CD4-positive, CD25-positive, alpha-beta regulatory T cell (primary cell): ENCODE results near the gene CD200. TPM values are rescaled to one million over a fixed set of nuclear protein-coding genes. Genes with fewer than 3 reads are reported as not detected.
A peak's percentile ranks its signal among the peaks of the same experiment; 100 is the strongest.

Experiments
- ATAC-seq, 2 donors: fragments of 150-1000 bp; cut with Tn5 transposase; one replicate each; pipeline ENCODE4 v1.10.0; 2021; ENCODE audit warnings: low read depth in 2 of 2, moderate number of reproducible peaks in 2 of 2, moderate library complexity in 1 of 2
- DNase-seq, 3 donors: peaks; one replicate each; pipeline versions ENCODE4 v3.0.0 to v3.0.0-alpha.2; 2012 to 2022; ENCODE audit warnings: mixed read lengths in 1 of 3
- H3K27ac ChIP-seq: one replicate; pipeline ENCODE4 v1.7.0; 2013; ENCODE audit warnings: mild to moderate bottlenecking, low read length; ENCODE audit not compliant: insufficient read depth, poor library complexity, severe bottlenecking
- H3K27me3 ChIP-seq: one replicate; pipeline ENCODE4 v1.7.0; 2013; ENCODE audit warnings: low read length; ENCODE audit not compliant: control insufficient read depth, insufficient read depth
- H3K36me3 ChIP-seq: one replicate; pipeline ENCODE4 v1.7.0; 2013; ENCODE audit warnings: mild to moderate bottlenecking, low read length, moderate library complexity; ENCODE audit not compliant: control insufficient read depth, insufficient read depth
- H3K4me1 ChIP-seq: 2 replicates; pipeline ENCODE4 v1.7.0; 2013; ENCODE audit warnings: mild to moderate bottlenecking, low read length; ENCODE audit not compliant: insufficient read depth, control insufficient read depth, poor library complexity, severe bottlenecking
- H3K4me3 ChIP-seq: one replicate; pipeline ENCODE4 v1.7.0; 2013; ENCODE audit warnings: low read depth, mild to moderate bottlenecking, low read length, moderate library complexity
- H3K9me3 ChIP-seq, 2 experiments: 1 replicate in 1 of 2; 2 replicates in 1 of 2; pipeline ENCODE4 v1.7.0; 2013; ENCODE audit warnings: low read length in 2 of 2, mild to moderate bottlenecking in 1 of 2, moderate library complexity in 1 of 2; ENCODE audit not compliant: control insufficient read depth in 2 of 2
- H3K27ac Mint-ChIP-seq, 3 donors: one replicate each; pipeline ENCODE4 v1.8.0; 2020 to 2022; ENCODE audit warnings: mild to moderate bottlenecking in 3 of 3, mixed read lengths in 3 of 3, moderate library complexity in 2 of 3
- H3K27me3 Mint-ChIP-seq: one replicate; pipeline ENCODE4 v1.8.0; 2022; ENCODE audit warnings: mild to moderate bottlenecking, mixed read lengths
- H3K36me3 Mint-ChIP-seq: one replicate; pipeline ENCODE4 v1.8.0; 2020; ENCODE audit warnings: mixed read lengths
- H3K4me1 Mint-ChIP-seq, 4 donors: one replicate each; pipeline ENCODE4 v1.8.0; 2020 to 2022; ENCODE audit warnings: mixed read lengths in 4 of 4, mild to moderate bottlenecking in 1 of 4
- H3K4me3 Mint-ChIP-seq, 4 donors: one replicate each; pipeline ENCODE4 v1.8.0; 2020 to 2022; ENCODE audit warnings: mild to moderate bottlenecking in 4 of 4, mixed read lengths in 4 of 4, moderate library complexity in 3 of 4
- H3K9me3 Mint-ChIP-seq, 7 donors: one replicate each; pipeline ENCODE4 v1.8.0; 2020 to 2022; ENCODE audit warnings: mixed read lengths in 7 of 7, mild to moderate bottlenecking in 3 of 7, moderate library complexity in 2 of 7
- polyA plus RNA-seq, 4 donors: library from polyadenylated mRNA; unstranded; fragments of 300-500 nt; fragmentation: Illumina TruSeq; gene quantifications; one replicate each; pipeline ENCODE4 v1.2.3, GENCODE V29; 2021
- total RNA-seq: library from RNA; stranded (reverse); gene quantifications from one replicate; pipeline ENCODE4 v1.2.3, GENCODE V29; 2022

The CD200 gene
- total and polyA plus RNA-seq, 5 donors from 2014 or later = 1.9 to 4.8 (median 2.8) TPM

- Histone ChIP-seq H3K27me3 (peaks cover 2% of the 10 kb centered on the region), H3K4me3 (no peak overlapping the region), H3K36me3 (no peaks in the 10 kb centered on the region), H3K27ac (no peak overlapping the region), H3K4me1 (no peaks in the 10 kb centered on the region), H3K9me3 (no peaks in the 10 kb centered on the region)
- peaks cover 0 to 29% (median 3%) of the 10 kb centered on the region in 4 donors for H3K4me1 Mint-ChIP-seq
- H3K9me3 Mint-ChIP-seq = peaks cover 0 to 6% (median 0%) of the 10 kb centered on the region in 7 donors
- no peak overlapping the region for H3K4me3 Mint-ChIP-seq
- peaks cover 4% of the 10 kb centered on the region for H3K36me3 Mint-ChIP-seq
- no peaks in the 10 kb centered on the region for H3K27me3 Mint-ChIP-seq
- ATAC-seq (no peak), DNase-seq (no peak)
- no peak overlapping the region for H3K27ac Mint-ChIP-seq
Observed at GRCh38 chr3:112345681-112346080, 12.7 kb downstream of the CD200 start.

- peaks cover 4% of the 10 kb centered on the region for H3K36me3 Mint-ChIP-seq
- Histone ChIP-seq H3K9me3 (no peaks in the 10 kb centered on the region), H3K27ac (no peak overlapping the region), H3K36me3 (no peaks in the 10 kb centered on the region), H3K27me3 (peaks cover 5% of the 10 kb centered on the region), H3K4me1 (no peaks in the 10 kb centered on the region), H3K4me3 (no peak overlapping the region)
- H3K9me3 Mint-ChIP-seq = peaks cover 0 to 6% (median 0%) of the 10 kb centered on the region in 7 donors
- DNase-seq = no peak
- ATAC-seq = no peak
- no peaks in the 10 kb centered on the region for H3K27me3 Mint-ChIP-seq
- no peak overlapping the region for H3K4me3 Mint-ChIP-seq
- peak overlapping the region in 1 of 3 donors; percentile 23 for H3K27ac Mint-ChIP-seq
- peaks cover 0 to 25% (median 1%) of the 10 kb centered on the region in 4 donors for H3K4me1 Mint-ChIP-seq
Observed at GRCh38 chr3:112346491-112347122, 13.7 kb downstream of the CD200 start.

- H3K27me3 Mint-ChIP-seq = no peaks in the 10 kb centered on the region
Observed at GRCh38 chr3:112348943-112349342, 16.0 kb downstream of the CD200 start.

GRCh38 chr3:112349557-112349956 is 16.6 kb downstream of the CD200 start:
- Histone ChIP-seq H3K4me1 (no peaks in the 10 kb centered on the region), H3K4me3 (no peak overlapping the region), H3K9me3 (no peaks in the 10 kb centered on the region), H3K36me3 (no peaks in the 10 kb centered on the region), H3K27me3 (peaks cover 6% of the 10 kb centered on the region), H3K27ac (no peak overlapping the region)
- H3K4me1 Mint-ChIP-seq = peaks cover 0 to 20% (median 1%) of the 10 kb centered on the region in 4 donors
- H3K27ac Mint-ChIP-seq = no peak overlapping the region
- no peaks in the 10 kb centered on the region for H3K27me3 Mint-ChIP-seq
- no peak for DNase-seq
- peaks cover 0 to 1% (median 0%) of the 10 kb centered on the region in 7 donors for H3K9me3 Mint-ChIP-seq
- peaks cover 4% of the 10 kb centered on the region for H3K36me3 Mint-ChIP-seq
- ATAC-seq = no peak
- no peak overlapping the region for H3K4me3 Mint-ChIP-seq

More at GRCh38 chr3:112348943-112349342, 16.0 kb downstream of the CD200 start:
- Mint-ChIP-seq H3K9me3 (peaks cover 0 to 2% (median 0%) of the 10 kb centered on the region in 7 donors), H3K36me3 (peaks cover 4% of the 10 kb centered on the region), H3K27ac (no peak overlapping the region), H3K4me1 (peaks cover 0 to 20% (median 1%) of the 10 kb centered on the region in 4 donors), H3K4me3 (no peak overlapping the region)
- no peak overlapping the region for H3K27ac ChIP-seq
- H3K4me3 ChIP-seq = no peak overlapping the region
- DNase-seq = no peak
- H3K4me1 ChIP-seq = no peaks in the 10 kb centered on the region
- H3K36me3 ChIP-seq = no peaks in the 10 kb centered on the region
- no peak for ATAC-seq
- no peaks in the 10 kb centered on the region for H3K9me3 ChIP-seq
- H3K27me3 ChIP-seq = peaks cover 6% of the 10 kb centered on the region

GRCh38 chr3:112350018-112350810 is 17.3 kb downstream of the CD200 start:
- Histone ChIP-seq H3K36me3 (no peaks in the 10 kb centered on the region), H3K4me1 (no peaks in the 10 kb centered on the region), H3K27me3 (peaks cover 6% of the 10 kb centered on the region), H3K9me3 (no peaks in the 10 kb centered on the region), H3K27ac (no peak overlapping the region), H3K4me3 (no peak overlapping the region)
- Mint-ChIP-seq H3K27ac (no peak overlapping the region), H3K36me3 (peaks cover 4% of the 10 kb centered on the region), H3K9me3 (peaks cover 0 to 1% (median 0%) of the 10 kb centered on the region in 7 donors), H3K4me3 (no peak overlapping the region), H3K27me3 (no peaks in the 10 kb centered on the region), H3K4me1 (peaks cover 0 to 19% (median 1%) of the 10 kb centered on the region in 4 donors)
- ATAC-seq (no peak), DNase-seq (no peak)

GRCh38 chr3:112351036-112351435 is 18.1 kb downstream of the CD200 start:
- no peak overlapping the region for H3K27ac ChIP-seq
- Mint-ChIP-seq H3K4me1 (peaks cover 0 to 17% (median 1%) of the 10 kb centered on the region in 4 donors), H3K27me3 (no peaks in the 10 kb centered on the region), H3K4me3 (no peak overlapping the region), H3K36me3 (peaks cover 4% of the 10 kb centered on the region), H3K27ac (no peak overlapping the region), H3K9me3 (peaks cover 0 to 1% (median 0%) of the 10 kb centered on the region in 7 donors)
- no peaks in the 10 kb centered on the region for H3K4me1 ChIP-seq
- H3K36me3 ChIP-seq = no peaks in the 10 kb centered on the region
- peaks cover 6% of the 10 kb centered on the region for H3K27me3 ChIP-seq
- ATAC-seq = no peak
- H3K9me3 ChIP-seq = no peaks in the 10 kb centered on the region
- no peak for DNase-seq
- H3K4me3 ChIP-seq = no peak overlapping the region

GRCh38 chr3:112351823-112352222 is 18.9 kb downstream of the CD200 start:
- Histone ChIP-seq H3K9me3 (no peaks in the 10 kb centered on the region), H3K27me3 (peaks cover 6% of the 10 kb centered on the region), H3K27ac (no peak overlapping the region), H3K36me3 (no peaks in the 10 kb centered on the region), H3K4me3 (no peak overlapping the region), H3K4me1 (no peaks in the 10 kb centered on the region)
- DNase-seq (no peak), ATAC-seq (no peak)
- Mint-ChIP-seq H3K36me3 (no peaks in the 10 kb centered on the region), H3K27me3 (no peaks in the 10 kb centered on the region), H3K4me3 (no peak overlapping the region), H3K4me1 (peaks cover 0 to 12% (median 1%) of the 10 kb centered on the region in 4 donors), H3K9me3 (peaks cover 0 to under 1% (median 0%) of the 10 kb centered on the region in 7 donors), H3K27ac (no peak overlapping the region)
